ENCODE measurements around the gene NCOA1.

- no peak for TF ChIP-seq CTCF (IDR thresholded peaks at IDR 0.05; ENCODE audit: poor library complexity, severe bottlenecking)
- no peak for TF ChIP-seq POLR2AphosphoS5 (IDR thresholded peaks at IDR 0.05)
- TF ChIP-seq EZH2 (IDR thresholded peaks at IDR 0.05; ENCODE audit: borderline replicate concordance, insufficient read depth, low read length, poor library complexity, severe bottlenecking) = no peak
- no peak for TF ChIP-seq RAD21 (conservative IDR thresholded peaks at IDR 0.05)
- no peak for TF ChIP-seq REST (IDR thresholded peaks at IDR 0.05; ENCODE audit: borderline replicate concordance)
- TF ChIP-seq MXI1 (conservative IDR thresholded peaks at IDR 0.05; ENCODE audit: poor library complexity, severe bottlenecking) = no peak
- no peak for TF ChIP-seq EP300 (conservative IDR thresholded peaks at IDR 0.05; ENCODE audit: poor library complexity, severe bottlenecking)
- TF ChIP-seq SMC3 (conservative IDR thresholded peaks at IDR 0.05; ENCODE audit: poor library complexity) = no peak
These were observed 18.6 kb upstream of the NCOA1 start for GRCh38 chr2:24472416-24472815.
